ENCODE results near the gene TENT4A.

GRCh38 chr5:6774721-6775204 is 61.5 kb downstream of the TENT4A start:
- TF ChIP-seq CTCF (IDR thresholded peaks at IDR 0.05): no peak
- TF ChIP-seq POLR2A (IDR thresholded peaks at IDR 0.05): no peak

Measured in right lobe of liver (tissue), 4 donors.